Parathyroid adenoma (tissue), 2 donors: ENCODE results near the gene GSE1.
A peak's percentile ranks its signal among the peaks of the same experiment; 100 is the strongest.

Source experiments
- H2AFZ ChIP-seq: fragments of 300-600 bp; sonication (generic); one replicate; pipeline ENCODE4 v1.7.0; 2017; ENCODE audit warnings: antibody characterized with exemption, mild to moderate bottlenecking
- H3K27ac ChIP-seq: fragments of 300-600 bp; sonication (generic); one replicate; pipeline ENCODE4 v1.7.0; 2017
- H3K27me3 ChIP-seq: fragments of 300-600 bp; sonication (generic); one replicate; pipeline ENCODE4 v1.7.0; 2017; ENCODE audit warnings: low read length; ENCODE audit not compliant: control insufficient read depth, insufficient read depth
- H3K36me3 ChIP-seq: fragments of 300-600 bp; sonication (generic); one replicate; pipeline ENCODE4 v1.7.0; 2017; ENCODE audit warnings: low read length; ENCODE audit not compliant: control insufficient read depth, insufficient read depth
- H3K4me1 ChIP-seq: fragments of 300-600 bp; sonication (generic); one replicate; pipeline ENCODE4 v1.7.0; 2017; ENCODE audit warnings: control low read depth
- H3K4me2 ChIP-seq: fragments of 300-600 bp; sonication (generic); one replicate; pipeline ENCODE4 v1.7.0; 2017; ENCODE audit warnings: low read length
- H3K4me3 ChIP-seq: fragments of 300-600 bp; sonication (generic); one replicate; pipeline ENCODE4 v1.7.0; 2017; ENCODE audit warnings: low read depth, low read length
- H3K79me2 ChIP-seq: fragments of 300-600 bp; sonication (generic); one replicate; pipeline ENCODE4 v1.7.0; 2017; ENCODE audit warnings: control low read depth
- H3K9ac ChIP-seq: fragments of 300-600 bp; sonication (generic); one replicate; pipeline ENCODE4 v1.7.0; 2017; ENCODE audit warnings: mild to moderate bottlenecking
- H3K9me3 ChIP-seq: fragments of 300-600 bp; sonication (generic); one replicate; pipeline ENCODE4 v1.7.0; 2017; ENCODE audit warnings: low read length; ENCODE audit not compliant: control insufficient read depth
- CTCF ChIP-seq: fragments of 300-600 bp; sonication (generic); IDR thresholded peaks from one replicate; pipeline ENCODE4 v1.7.0; 2017; ENCODE audit warnings: antibody characterized with exemption, mild to moderate bottlenecking
- donor health status: primary hyperparathyroidism.

GSE1 gene

GRCh38 chr16:85657267-85657650, 44.1 kb downstream of the GSE1 start:
- Histone ChIP-seq H3K27me3 (no peaks in the 10 kb centered on the region), H3K4me2 (no peak overlapping the region), H3K9me3 (no peaks in the 10 kb centered on the region), H3K27ac (no peak overlapping the region), H3K9ac (no peak overlapping the region), H2AFZ (no peak overlapping the region), H3K36me3 (no peaks in the 10 kb centered on the region), H3K4me3 (no peak overlapping the region), H3K4me1 (peaks cover 17% of the 10 kb centered on the region), H3K79me2 (no peaks in the 10 kb centered on the region)
- no peak for TF ChIP-seq CTCF

GRCh38 chr16:85657996-85658395, 44.9 kb downstream of the GSE1 start:
- Histone ChIP-seq H3K4me3 (no peak overlapping the region), H3K27me3 (no peaks in the 10 kb centered on the region), H3K79me2 (no peaks in the 10 kb centered on the region), H3K4me1 (peaks cover 17% of the 10 kb centered on the region), H3K27ac (peak overlapping the region; percentile 34), H3K4me2 (no peak overlapping the region), H3K9ac (no peak overlapping the region), H2AFZ (no peak overlapping the region), H3K9me3 (no peaks in the 10 kb centered on the region), H3K36me3 (no peaks in the 10 kb centered on the region)
- no peak for TF ChIP-seq CTCF

- H3K9ac ChIP-seq, result no peak overlapping the region
- no peak overlapping the region for H3K4me2 ChIP-seq
- no peaks in the 10 kb centered on the region for H3K79me2 ChIP-seq
- H2AFZ ChIP-seq, result no peak overlapping the region
- H3K27ac ChIP-seq, result peak overlapping the region; percentile 34
- peaks cover 17% of the 10 kb centered on the region for H3K4me1 ChIP-seq
- no peaks in the 10 kb centered on the region for H3K36me3 ChIP-seq
- no peak for TF ChIP-seq CTCF
- no peak overlapping the region for H3K4me3 ChIP-seq
- no peaks in the 10 kb centered on the region for H3K9me3 ChIP-seq
- no peaks in the 10 kb centered on the region for H3K27me3 ChIP-seq
Measured at GRCh38 chr16:85658504-85659326, 45.6 kb downstream of the GSE1 start.

GRCh38 chr16:85659336-85659735, 46.2 kb downstream of the GSE1 start:
- no peak overlapping the region for H3K9ac ChIP-seq
- H3K27ac ChIP-seq, result peak overlapping the region; percentile 34
- no peaks in the 10 kb centered on the region for H3K79me2 ChIP-seq
- no peaks in the 10 kb centered on the region for H3K9me3 ChIP-seq
- no peak overlapping the region for H3K4me3 ChIP-seq
- H2AFZ ChIP-seq, result no peak overlapping the region
- peaks cover 17% of the 10 kb centered on the region for H3K4me1 ChIP-seq
- no peaks in the 10 kb centered on the region for H3K36me3 ChIP-seq
- TF ChIP-seq CTCF, result no peak
- H3K27me3 ChIP-seq, result no peaks in the 10 kb centered on the region
- no peak overlapping the region for H3K4me2 ChIP-seq
